MM.1S (cell line): ENCODE data around the gene SACS.

Experiments used
- EZH2 ChIP-seq: fragments of 300-600 bp; sonication (generic); optimal IDR thresholded peaks from 2 replicates; pipeline ENCODE3; 2017; ENCODE audit warnings: low read depth, mild to moderate bottlenecking, antibody characterized with exemption, low read length, mixed read lengths
- TF ChIP-seq, protein P1 (sequence below): fragments of 300-600 bp; sonication (generic); IDR thresholded peaks from 2 replicates; pipeline ENCODE4 v1.5.1; 2016; ENCODE audit warnings: antibody characterized with exemption, low read length, mixed read lengths

DNA sequence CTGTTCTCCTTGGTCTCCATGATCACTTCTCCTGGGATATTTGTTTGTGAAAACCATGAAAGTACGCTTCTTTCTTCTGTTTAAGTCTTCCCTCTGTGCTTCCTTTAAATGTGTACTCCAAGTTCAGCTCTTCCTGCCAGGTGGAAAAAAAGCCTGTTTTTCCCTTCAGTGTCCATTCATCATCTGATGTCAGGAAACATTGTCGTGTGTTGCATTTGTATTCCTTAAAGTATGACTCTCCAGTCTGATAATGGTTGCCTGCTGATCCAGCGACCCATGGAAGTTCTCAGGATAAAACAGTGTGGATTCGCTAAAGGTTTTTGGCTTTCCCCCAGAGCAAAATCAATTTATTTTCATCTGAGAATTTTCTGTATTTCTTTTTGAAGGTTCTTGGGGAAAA is 22.3 kb downstream of the SACS start:
- TF ChIP-seq, protein P1, sequence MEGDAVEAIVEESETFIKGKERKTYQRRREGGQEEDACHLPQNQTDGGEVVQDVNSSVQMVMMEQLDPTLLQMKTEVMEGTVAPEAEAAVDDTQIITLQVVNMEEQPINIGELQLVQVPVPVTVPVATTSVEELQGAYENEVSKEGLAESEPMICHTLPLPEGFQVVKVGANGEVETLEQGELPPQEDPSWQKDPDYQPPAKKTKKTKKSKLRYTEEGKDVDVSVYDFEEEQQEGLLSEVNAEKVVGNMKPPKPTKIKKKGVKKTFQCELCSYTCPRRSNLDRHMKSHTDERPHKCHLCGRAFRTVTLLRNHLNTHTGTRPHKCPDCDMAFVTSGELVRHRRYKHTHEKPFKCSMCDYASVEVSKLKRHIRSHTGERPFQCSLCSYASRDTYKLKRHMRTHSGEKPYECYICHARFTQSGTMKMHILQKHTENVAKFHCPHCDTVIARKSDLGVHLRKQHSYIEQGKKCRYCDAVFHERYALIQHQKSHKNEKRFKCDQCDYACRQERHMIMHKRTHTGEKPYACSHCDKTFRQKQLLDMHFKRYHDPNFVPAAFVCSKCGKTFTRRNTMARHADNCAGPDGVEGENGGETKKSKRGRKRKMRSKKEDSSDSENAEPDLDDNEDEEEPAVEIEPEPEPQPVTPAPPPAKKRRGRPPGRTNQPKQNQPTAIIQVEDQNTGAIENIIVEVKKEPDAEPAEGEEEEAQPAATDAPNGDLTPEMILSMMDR: no peak
- TF ChIP-seq EZH2: no peak
